Activated gamma-delta T cell (primary cell): ENCODE measurements around the gene MACIR.

Source experiments
- DNase-seq: peaks from one replicate; lab custom pipeline; 2025; lab: John Stamatoyannopoulos, UW

MACIR gene

GRCh38 chr5:103291606-103292005 is 33.0 kb downstream of the MACIR start:
- no peak for DNase-seq

- DNase-seq, result no peak
Measured at GRCh38 chr5:103293099-103293498, 34.5 kb downstream of the MACIR start.

GRCh38 chr5:103293719-103294118 is 35.2 kb downstream of the MACIR start:
- DNase-seq, result no peak

- no peak for DNase-seq
Measured at GRCh38 chr5:103294906-103295305, 36.3 kb downstream of the MACIR start.

- DNase-seq, result no peak
Measured at GRCh38 chr5:103295424-103295823, 36.9 kb downstream of the MACIR start.

GRCh38 chr5:103295871-103296270 is 37.3 kb downstream of the MACIR start:
- DNase-seq, result no peak

- DNase-seq, result no peak
Measured at GRCh38 chr5:103298117-103298516, 39.6 kb downstream of the MACIR start.

GRCh38 chr5:103298607-103299188 is 40.1 kb downstream of the MACIR start:
- DNase-seq, result no peak

- no peak for DNase-seq
Measured at GRCh38 chr5:103305809-103306208, 47.2 kb downstream of the MACIR start.

- DNase-seq, result no peak
Measured at GRCh38 chr5:103307470-103307869, 48.9 kb downstream of the MACIR start.

- no peak for DNase-seq
Measured at GRCh38 chr5:103308774-103309173, 50.2 kb downstream of the MACIR start.

GRCh38 chr5:103313056-103313455 is 54.5 kb downstream of the MACIR start:
- no peak for DNase-seq

GRCh38 chr5:103315455-103315854 is 56.9 kb downstream of the MACIR start:
- no peak for DNase-seq

GRCh38 chr5:103327451-103327850 is 68.9 kb downstream of the MACIR start:
- no peak for DNase-seq

- no peak for DNase-seq
Measured at GRCh38 chr5:103327893-103328292, 69.3 kb downstream of the MACIR start.
